HepG2 (cell line): ENCODE measurements around the gene CHEK1.

Experiments
- CCDC6 ChIP-seq: sonication (generic); formaldehyde crosslinking; IDR thresholded peaks from 2 replicates; pipeline ENCODE4 v1.8.1; 2022; ENCODE audit warnings: mild to moderate bottlenecking, missing genetic modification reagents, moderate library complexity
- ZNF558 ChIP-seq: sonication (generic); formaldehyde crosslinking; IDR thresholded peaks from 2 replicates; pipeline ENCODE4 v1.9.0; 2022; ENCODE audit warnings: mild to moderate bottlenecking, missing genetic modification reagents, borderline replicate concordance
- TF ChIP-seq, protein P1 (sequence below): sonication (generic); formaldehyde crosslinking; IDR thresholded peaks from 2 replicates; pipeline ENCODE4 v1.5.0; 2020; ENCODE audit warnings: mild to moderate bottlenecking, missing genetic modification reagents, moderate library complexity
- TF ChIP-seq, protein P2 (sequence below): sonication (generic); formaldehyde crosslinking; conservative IDR thresholded peaks from 2 replicates; pipeline ENCODE4 v1.4.0; 2020; ENCODE audit warnings: missing genetic modification reagents

GRCh38 chr11:125688066-125688465 is 63.1 kb downstream of the CHEK1 start:
- no peak for TF ChIP-seq ZNF558 (CRISPR knock-in tag)
- TF ChIP-seq, protein P1, sequence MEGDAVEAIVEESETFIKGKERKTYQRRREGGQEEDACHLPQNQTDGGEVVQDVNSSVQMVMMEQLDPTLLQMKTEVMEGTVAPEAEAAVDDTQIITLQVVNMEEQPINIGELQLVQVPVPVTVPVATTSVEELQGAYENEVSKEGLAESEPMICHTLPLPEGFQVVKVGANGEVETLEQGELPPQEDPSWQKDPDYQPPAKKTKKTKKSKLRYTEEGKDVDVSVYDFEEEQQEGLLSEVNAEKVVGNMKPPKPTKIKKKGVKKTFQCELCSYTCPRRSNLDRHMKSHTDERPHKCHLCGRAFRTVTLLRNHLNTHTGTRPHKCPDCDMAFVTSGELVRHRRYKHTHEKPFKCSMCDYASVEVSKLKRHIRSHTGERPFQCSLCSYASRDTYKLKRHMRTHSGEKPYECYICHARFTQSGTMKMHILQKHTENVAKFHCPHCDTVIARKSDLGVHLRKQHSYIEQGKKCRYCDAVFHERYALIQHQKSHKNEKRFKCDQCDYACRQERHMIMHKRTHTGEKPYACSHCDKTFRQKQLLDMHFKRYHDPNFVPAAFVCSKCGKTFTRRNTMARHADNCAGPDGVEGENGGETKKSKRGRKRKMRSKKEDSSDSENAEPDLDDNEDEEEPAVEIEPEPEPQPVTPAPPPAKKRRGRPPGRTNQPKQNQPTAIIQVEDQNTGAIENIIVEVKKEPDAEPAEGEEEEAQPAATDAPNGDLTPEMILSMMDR (CRISPR knock-in tag): no peak
- no peak for TF ChIP-seq CCDC6 (CRISPR knock-in tag)
- TF ChIP-seq, protein P2, sequence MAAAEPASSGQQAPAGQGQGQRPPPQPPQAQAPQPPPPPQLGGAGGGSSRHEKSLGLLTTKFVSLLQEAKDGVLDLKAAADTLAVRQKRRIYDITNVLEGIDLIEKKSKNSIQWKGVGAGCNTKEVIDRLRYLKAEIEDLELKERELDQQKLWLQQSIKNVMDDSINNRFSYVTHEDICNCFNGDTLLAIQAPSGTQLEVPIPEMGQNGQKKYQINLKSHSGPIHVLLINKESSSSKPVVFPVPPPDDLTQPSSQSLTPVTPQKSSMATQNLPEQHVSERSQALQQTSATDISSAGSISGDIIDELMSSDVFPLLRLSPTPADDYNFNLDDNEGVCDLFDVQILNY (CRISPR knock-in tag): no peak
